ENCODE measurements around the gene S100A16.

The S100A16 gene, protein sequence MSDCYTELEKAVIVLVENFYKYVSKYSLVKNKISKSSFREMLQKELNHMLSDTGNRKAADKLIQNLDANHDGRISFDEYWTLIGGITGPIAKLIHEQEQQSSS

DNA sequence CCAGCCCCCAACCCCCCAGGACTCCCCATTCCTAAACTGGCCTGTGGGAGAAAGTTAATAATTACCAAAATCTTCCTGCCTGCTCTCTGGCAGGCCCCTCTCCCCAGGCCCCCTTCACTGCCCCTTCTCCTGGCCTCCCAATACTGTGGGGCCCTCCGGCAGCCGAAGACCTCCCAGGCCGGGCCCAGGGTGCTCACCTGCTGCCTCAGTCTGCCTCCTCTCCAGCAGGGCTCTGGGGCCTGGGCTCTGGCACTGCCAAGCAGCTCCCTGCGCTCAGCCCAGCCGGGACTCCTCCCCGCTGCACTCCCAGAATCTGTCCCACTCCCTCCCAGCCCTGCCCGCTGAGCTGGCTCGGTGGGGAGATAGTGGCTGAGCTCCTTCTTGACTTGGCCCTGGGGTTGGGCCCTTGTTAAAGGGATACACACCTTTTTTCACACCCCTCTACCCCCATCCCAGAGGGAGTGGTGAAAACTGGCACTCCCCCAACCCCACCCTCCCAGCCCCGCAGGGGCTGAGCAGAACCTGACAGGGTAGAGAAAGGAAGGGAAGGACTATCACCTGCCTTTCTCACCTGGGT is at the start of gene S100A16:
Gene S100A16 (minus strand): TSS at position 383 of the 577 bp plus-strand sequence. CDS start 4,986 bp downstream, outside the sequence.
- peaks cover 2% of the 10 kb centered on the region in 2 donors for H3K36me3 ChIP-seq (ENCODE audit: control insufficient read depth in 1 of 2, insufficient read depth in 2 of 2, low read length in 2 of 2)
- H3K4me1 ChIP-seq (ENCODE audit: control insufficient read depth in 1 of 2, insufficient read depth in 2 of 2, low read length in 2 of 2) = peaks cover 66 to 71% of the 10 kb centered on the region in 2 donors
- H3K27ac ChIP-seq (ENCODE audit: low read depth, low read length) = peak within 1 kb of the TSS; percentile 90
- peak within 1 kb of the TSS; percentile 88 to 100 for H3K9ac ChIP-seq (ENCODE audit: low read depth in 1 of 2, low read length in 2 of 2)
- no peaks in the 10 kb centered on the region for H3K9me3 ChIP-seq (ENCODE audit: control insufficient read depth in 1 of 2, low read length in 2 of 2)
- peak within 1 kb of the TSS; percentile 83 to 97 for H3K4me3 ChIP-seq (ENCODE audit: low read depth in 1 of 2, low read length in 2 of 2)
- no peaks in the 10 kb centered on the region for H3K27me3 ChIP-seq (ENCODE audit: control insufficient read depth in 1 of 2, insufficient read depth in 2 of 2, low read length in 2 of 2)

DNA sequence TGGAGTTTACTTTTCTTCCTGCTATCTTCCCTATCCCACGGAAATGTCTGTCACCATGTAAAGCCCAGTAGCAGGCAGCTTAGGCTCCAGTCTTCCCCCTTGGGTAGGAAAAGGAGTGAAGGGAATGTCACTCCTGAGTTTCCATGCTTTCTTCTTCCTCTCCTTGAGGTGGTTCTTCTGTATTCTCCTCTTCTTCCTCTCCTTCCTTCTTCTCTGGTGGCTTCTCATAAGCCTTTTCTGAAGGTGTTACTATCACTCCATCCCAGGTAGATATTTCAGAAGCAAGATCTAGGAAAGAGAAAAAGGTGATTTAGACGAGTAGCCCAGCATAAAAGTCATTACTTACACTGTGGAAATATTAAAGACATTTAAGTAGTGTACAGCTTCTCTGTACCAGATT is 49.3 kb upstream of the S100A16 start:
- peaks cover 9% of the 10 kb centered on the region in 2 donors for H3K4me1 ChIP-seq (ENCODE audit: control insufficient read depth in 1 of 2, insufficient read depth in 2 of 2, low read length in 2 of 2)
- no peaks in the 10 kb centered on the region for H3K9me3 ChIP-seq (ENCODE audit: control insufficient read depth in 1 of 2, low read length in 2 of 2)
- H3K4me3 ChIP-seq (ENCODE audit: low read depth in 1 of 2, low read length in 2 of 2) = no peak overlapping the region
- no peaks in the 10 kb centered on the region for H3K27me3 ChIP-seq (ENCODE audit: control insufficient read depth in 1 of 2, insufficient read depth in 2 of 2, low read length in 2 of 2)
- no peak overlapping the region for H3K9ac ChIP-seq (ENCODE audit: low read depth in 1 of 2, low read length in 2 of 2)
- no peak overlapping the region for H3K27ac ChIP-seq (ENCODE audit: low read depth, low read length)
- peaks cover 35 to 65% of the 10 kb centered on the region in 2 donors for H3K36me3 ChIP-seq (ENCODE audit: control insufficient read depth in 1 of 2, insufficient read depth in 2 of 2, low read length in 2 of 2)

DNA sequence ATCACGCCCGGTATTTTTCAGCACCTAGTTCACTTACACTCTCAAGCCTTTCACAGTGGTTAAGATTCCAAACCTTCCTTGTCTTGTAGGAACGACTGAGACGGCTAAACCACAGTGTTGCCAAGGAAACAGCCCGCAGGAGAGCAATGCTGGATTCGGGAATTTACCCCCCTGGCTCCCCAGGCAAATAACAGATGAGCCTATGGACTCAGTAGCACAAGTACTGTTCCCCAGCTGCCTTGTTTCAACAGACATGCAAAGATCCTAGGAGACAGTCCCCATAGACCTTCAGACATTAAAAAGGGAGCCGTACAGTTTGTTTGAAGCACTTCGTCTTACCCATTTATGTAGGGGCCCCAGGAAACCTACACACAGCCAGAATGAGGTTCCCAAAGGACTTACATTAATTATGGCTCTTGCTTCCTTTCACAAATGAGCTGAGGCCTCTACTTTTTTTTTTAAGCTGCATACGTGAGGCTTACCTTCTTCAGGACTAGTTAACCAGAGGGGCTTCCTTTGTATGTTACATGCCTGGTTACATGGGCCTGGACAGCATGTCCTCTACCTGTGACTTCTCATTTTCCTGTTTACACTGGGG is 48.3 kb upstream of the S100A16 start:
- Histone ChIP-seq H3K27ac (ENCODE audit: low read depth, low read length) (no peak overlapping the region), H3K4me3 (ENCODE audit: low read depth in 1 of 2, low read length in 2 of 2) (no peak overlapping the region), H3K27me3 (ENCODE audit: control insufficient read depth in 1 of 2, insufficient read depth in 2 of 2, low read length in 2 of 2) (no peaks in the 10 kb centered on the region), H3K9ac (ENCODE audit: low read depth in 1 of 2, low read length in 2 of 2) (no peak overlapping the region), H3K4me1 (ENCODE audit: control insufficient read depth in 1 of 2, insufficient read depth in 2 of 2, low read length in 2 of 2) (peaks cover 9% of the 10 kb centered on the region in 2 donors), H3K9me3 (ENCODE audit: control insufficient read depth in 1 of 2, low read length in 2 of 2) (no peaks in the 10 kb centered on the region), H3K36me3 (ENCODE audit: control insufficient read depth in 1 of 2, insufficient read depth in 2 of 2, low read length in 2 of 2) (peaks cover 30 to 55% of the 10 kb centered on the region in 2 donors)

DNA sequence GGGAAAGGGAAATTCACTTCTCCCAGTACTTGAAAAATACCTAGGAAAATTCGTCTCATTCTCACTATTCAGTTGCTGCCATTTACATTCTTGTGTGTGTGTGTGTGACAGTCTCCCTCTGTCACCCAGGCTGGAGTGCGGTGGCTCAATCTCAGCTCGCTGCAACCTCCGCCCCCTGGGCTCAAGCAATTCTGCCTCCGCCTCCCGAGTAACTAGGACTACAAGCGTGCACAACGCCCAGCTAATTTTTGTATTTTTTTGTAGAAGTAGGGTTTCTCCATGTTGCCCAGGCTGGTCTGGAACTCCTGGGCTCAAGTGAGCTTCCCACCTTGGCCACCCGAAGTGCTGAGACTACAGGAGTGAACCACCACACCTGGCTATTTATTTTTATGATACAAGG is 46.7 kb upstream of the S100A16 start:
- H3K27ac ChIP-seq (ENCODE audit: low read depth, low read length) = no peak overlapping the region
- H3K9me3 ChIP-seq (ENCODE audit: control insufficient read depth in 1 of 2, low read length in 2 of 2) = no peaks in the 10 kb centered on the region
- H3K9ac ChIP-seq (ENCODE audit: low read depth in 1 of 2, low read length in 2 of 2) = peak overlapping the region; percentile 73 to 87
- H3K4me1 ChIP-seq (ENCODE audit: control insufficient read depth in 1 of 2, insufficient read depth in 2 of 2, low read length in 2 of 2) = peaks cover 9% of the 10 kb centered on the region in 2 donors
- H3K4me3 ChIP-seq (ENCODE audit: low read depth in 1 of 2, low read length in 2 of 2) = peak overlapping the region; percentile 82 to 84
- H3K27me3 ChIP-seq (ENCODE audit: control insufficient read depth in 1 of 2, insufficient read depth in 2 of 2, low read length in 2 of 2) = no peaks in the 10 kb centered on the region
- H3K36me3 ChIP-seq (ENCODE audit: control insufficient read depth in 1 of 2, insufficient read depth in 2 of 2, low read length in 2 of 2) = peaks cover 18 to 39% of the 10 kb centered on the region in 2 donors

DNA sequence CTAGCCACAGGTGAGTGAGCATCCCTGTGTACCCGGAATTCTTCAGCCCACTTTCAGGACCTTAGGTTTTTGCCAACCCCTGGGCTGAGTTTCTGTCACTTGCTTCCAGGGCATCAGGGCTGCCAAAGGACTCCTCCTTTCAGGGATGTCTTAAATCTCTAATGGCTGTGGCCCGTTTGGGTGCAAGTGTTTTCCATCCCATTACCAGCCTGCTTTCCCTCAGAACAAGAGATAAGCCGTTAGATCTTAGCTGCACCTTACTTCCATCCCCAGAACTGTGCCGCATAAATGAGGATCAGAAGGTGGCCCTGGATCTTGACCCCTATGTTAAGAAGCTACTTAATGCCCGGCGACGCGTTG is 46.2 kb upstream of the S100A16 start:
- H3K4me1 ChIP-seq (ENCODE audit: control insufficient read depth in 1 of 2, insufficient read depth in 2 of 2, low read length in 2 of 2) = peaks cover 9% of the 10 kb centered on the region in 2 donors
- H3K36me3 ChIP-seq (ENCODE audit: control insufficient read depth in 1 of 2, insufficient read depth in 2 of 2, low read length in 2 of 2) = peaks cover 17 to 34% of the 10 kb centered on the region in 2 donors
- no peak overlapping the region for H3K27ac ChIP-seq (ENCODE audit: low read depth, low read length)
- no peaks in the 10 kb centered on the region for H3K9me3 ChIP-seq (ENCODE audit: control insufficient read depth in 1 of 2, low read length in 2 of 2)
- H3K27me3 ChIP-seq (ENCODE audit: control insufficient read depth in 1 of 2, insufficient read depth in 2 of 2, low read length in 2 of 2) = no peaks in the 10 kb centered on the region
- H3K9ac ChIP-seq (ENCODE audit: low read depth in 1 of 2, low read length in 2 of 2) = peak overlapping the region; percentile 73 to 87
- peak overlapping the region; percentile 82 to 84 for H3K4me3 ChIP-seq (ENCODE audit: low read depth in 1 of 2, low read length in 2 of 2)

DNA sequence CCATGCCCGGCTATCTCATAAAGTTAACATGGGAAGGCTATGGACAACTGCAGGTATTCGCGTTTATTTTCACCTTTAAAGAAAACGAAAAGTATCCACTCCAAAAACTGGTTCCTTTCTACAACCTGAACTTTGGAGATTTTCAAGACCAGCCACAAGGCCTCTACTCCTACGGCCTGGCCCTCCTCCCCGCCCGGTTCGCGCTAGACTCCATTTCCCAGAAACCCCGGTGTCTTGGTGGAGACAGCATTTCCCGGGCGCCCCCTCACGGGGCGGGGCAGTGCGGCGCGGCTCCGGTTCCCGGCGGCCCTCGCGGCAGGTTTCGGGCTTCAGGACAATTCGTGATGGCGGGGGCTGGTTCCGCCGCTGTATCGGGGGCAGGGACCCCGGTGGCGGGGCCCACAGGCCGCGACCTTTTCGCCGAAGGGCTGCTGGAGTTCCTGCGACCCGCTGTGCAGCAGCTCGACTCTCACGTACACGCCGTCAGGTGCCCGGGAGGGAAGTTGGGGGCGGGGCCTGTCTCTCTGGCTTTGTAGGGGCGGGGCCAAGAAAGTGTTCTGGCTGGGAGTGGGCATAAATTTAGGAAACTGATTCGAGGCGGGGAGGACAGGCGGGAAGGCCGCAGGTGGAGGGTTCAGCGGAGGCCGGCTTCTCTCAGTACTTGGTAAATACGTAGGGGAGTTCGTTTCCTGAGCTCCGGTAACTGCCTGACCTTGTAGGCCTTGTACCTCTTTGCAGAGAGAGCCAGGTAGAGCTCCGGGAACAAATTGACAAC is 45.6 kb upstream of the S100A16 start, which contains the start of gene SNAPIN:
Gene SNAPIN (plus strand): TSS at position 304 of the 775 bp plus-strand sequence. CDS start 41 bp downstream, at position 345.
- no peaks in the 10 kb centered on the region for H3K9me3 ChIP-seq (ENCODE audit: control insufficient read depth in 1 of 2, low read length in 2 of 2)
- H3K27ac ChIP-seq (ENCODE audit: low read depth, low read length) = peak within 1 kb of the TSS; percentile 93
- peak within 1 kb of the TSS; percentile 82 to 84 for H3K4me3 ChIP-seq (ENCODE audit: low read depth in 1 of 2, low read length in 2 of 2)
- peaks cover 17 to 29% of the 10 kb centered on the region in 2 donors for H3K36me3 ChIP-seq (ENCODE audit: control insufficient read depth in 1 of 2, insufficient read depth in 2 of 2, low read length in 2 of 2)
- peaks cover 9% of the 10 kb centered on the region in 2 donors for H3K4me1 ChIP-seq (ENCODE audit: control insufficient read depth in 1 of 2, insufficient read depth in 2 of 2, low read length in 2 of 2)
- peak within 1 kb of the TSS; percentile 73 to 87 for H3K9ac ChIP-seq (ENCODE audit: low read depth in 1 of 2, low read length in 2 of 2)
- H3K27me3 ChIP-seq (ENCODE audit: control insufficient read depth in 1 of 2, insufficient read depth in 2 of 2, low read length in 2 of 2) = no peaks in the 10 kb centered on the region

DNA sequence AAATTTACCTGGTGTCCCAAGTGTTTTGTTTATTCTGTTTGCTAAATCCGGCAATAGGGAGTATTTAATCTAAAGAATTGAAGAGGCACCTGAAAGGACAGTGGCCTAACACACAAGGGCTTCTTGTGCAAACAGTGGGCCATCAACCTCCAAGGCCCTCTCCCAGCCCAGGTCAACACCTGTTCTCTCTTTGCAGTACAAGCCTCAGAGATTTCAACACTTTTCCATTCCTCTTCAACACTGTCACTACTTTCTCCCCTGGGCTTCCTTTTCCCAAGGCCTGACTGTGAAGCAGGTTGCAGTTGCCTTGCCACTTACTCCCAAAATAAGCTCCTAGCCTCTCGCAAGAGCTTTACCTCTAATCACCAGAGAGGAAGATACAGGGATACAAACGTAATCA is 42.4 kb upstream of the S100A16 start:
- no peak overlapping the region for H3K9ac ChIP-seq (ENCODE audit: low read depth in 1 of 2, low read length in 2 of 2)
- H3K36me3 ChIP-seq (ENCODE audit: control insufficient read depth in 1 of 2, insufficient read depth in 2 of 2, low read length in 2 of 2) = no peaks in the 10 kb centered on the region
- no peak overlapping the region for H3K27ac ChIP-seq (ENCODE audit: low read depth, low read length)
- no peak overlapping the region for H3K4me3 ChIP-seq (ENCODE audit: low read depth in 1 of 2, low read length in 2 of 2)
- peaks cover 12 to 17% of the 10 kb centered on the region in 2 donors for H3K4me1 ChIP-seq (ENCODE audit: control insufficient read depth in 1 of 2, insufficient read depth in 2 of 2, low read length in 2 of 2)
- H3K27me3 ChIP-seq (ENCODE audit: control insufficient read depth in 1 of 2, insufficient read depth in 2 of 2, low read length in 2 of 2) = no peaks in the 10 kb centered on the region
- H3K9me3 ChIP-seq (ENCODE audit: control insufficient read depth in 1 of 2, low read length in 2 of 2) = no peaks in the 10 kb centered on the region

DNA sequence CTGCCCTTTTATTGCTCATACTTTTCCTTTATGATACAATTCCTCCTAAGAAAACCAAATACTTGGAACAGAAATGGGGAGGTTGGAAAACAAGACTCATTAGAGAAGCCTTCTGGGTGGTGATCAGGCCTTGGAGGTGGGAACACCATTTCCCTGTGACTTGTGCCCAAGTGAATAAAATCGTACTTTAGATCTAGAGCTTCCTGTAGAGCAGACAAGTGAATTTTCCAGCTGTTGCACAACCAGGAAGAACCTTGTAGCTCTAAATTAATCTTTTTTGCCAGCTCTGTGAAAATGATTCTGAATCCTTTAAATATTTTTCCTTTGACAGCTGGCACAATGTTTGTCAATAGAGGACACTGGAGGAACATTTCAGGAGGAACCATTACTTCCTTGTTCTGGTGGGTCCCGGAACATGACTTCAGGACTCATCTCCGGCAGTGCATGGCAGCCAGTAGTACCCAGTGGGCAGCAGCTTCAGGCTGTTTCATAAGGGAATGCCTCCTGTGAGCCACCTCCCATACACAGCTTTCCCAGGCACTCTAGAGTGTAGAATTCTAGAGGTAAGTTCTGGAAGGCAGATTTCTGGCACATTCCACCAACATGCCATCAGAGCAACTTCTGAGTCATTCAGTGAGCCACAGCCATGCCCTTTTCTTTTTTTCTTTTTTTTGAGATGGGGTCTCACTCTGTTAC is 40.0 kb upstream of the S100A16 start:
- H3K36me3 ChIP-seq (ENCODE audit: control insufficient read depth in 1 of 2, insufficient read depth in 2 of 2, low read length in 2 of 2) = no peaks in the 10 kb centered on the region
- peaks cover 3 to 8% of the 10 kb centered on the region in 2 donors for H3K4me1 ChIP-seq (ENCODE audit: control insufficient read depth in 1 of 2, insufficient read depth in 2 of 2, low read length in 2 of 2)
- no peaks in the 10 kb centered on the region for H3K27me3 ChIP-seq (ENCODE audit: control insufficient read depth in 1 of 2, insufficient read depth in 2 of 2, low read length in 2 of 2)
- no peak overlapping the region for H3K27ac ChIP-seq (ENCODE audit: low read depth, low read length)
- no peak overlapping the region for H3K4me3 ChIP-seq (ENCODE audit: low read depth in 1 of 2, low read length in 2 of 2)
- H3K9ac ChIP-seq (ENCODE audit: low read depth in 1 of 2, low read length in 2 of 2) = no peak overlapping the region
- no peaks in the 10 kb centered on the region for H3K9me3 ChIP-seq (ENCODE audit: control insufficient read depth in 1 of 2, low read length in 2 of 2)

DNA sequence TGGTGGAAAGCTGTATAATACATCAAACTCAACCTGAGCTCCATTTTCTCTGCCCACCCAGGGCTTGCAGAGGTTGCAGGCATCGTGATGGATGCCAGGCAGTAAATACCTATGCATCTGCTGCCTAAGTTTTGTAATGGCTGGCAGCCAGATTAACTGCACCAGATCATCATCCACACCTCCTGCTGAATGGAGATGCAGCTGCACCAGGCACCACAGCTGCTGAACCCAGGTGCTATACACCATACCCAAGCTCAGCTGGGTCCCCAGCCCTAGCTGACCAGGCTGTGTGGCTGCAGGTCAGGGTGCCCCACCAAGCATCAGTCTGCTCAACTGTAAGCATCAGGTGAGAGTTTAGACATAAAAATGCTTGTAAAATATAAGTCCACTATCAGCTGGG is 38.8 kb upstream of the S100A16 start:
- H3K9ac ChIP-seq (ENCODE audit: low read depth in 1 of 2, low read length in 2 of 2) = no peak overlapping the region
- no peak overlapping the region for H3K4me3 ChIP-seq (ENCODE audit: low read depth in 1 of 2, low read length in 2 of 2)

More for the DNA sequence above, 38.8 kb upstream of the S100A16 start:
- Histone ChIP-seq H3K36me3 (ENCODE audit: control insufficient read depth in 1 of 2, insufficient read depth in 2 of 2, low read length in 2 of 2) (no peaks in the 10 kb centered on the region), H3K4me1 (ENCODE audit: control insufficient read depth in 1 of 2, insufficient read depth in 2 of 2, low read length in 2 of 2) (peaks cover 3 to 8% of the 10 kb centered on the region in 2 donors), H3K9me3 (ENCODE audit: control insufficient read depth in 1 of 2, low read length in 2 of 2) (no peaks in the 10 kb centered on the region), H3K27me3 (ENCODE audit: control insufficient read depth in 1 of 2, insufficient read depth in 2 of 2, low read length in 2 of 2) (no peaks in the 10 kb centered on the region), H3K27ac (ENCODE audit: low read depth, low read length) (no peak overlapping the region)

All from duodenal mucosa (tissue), 2 donors.